Activated T-helper 17 cell treated with anti-CD3 and anti-CD28 coated beads, Interleukin-2, amount 50 U/mL, for 72 hours (primary cell): ENCODE results near the gene GALNT13. TPM values are rescaled to one million over a fixed set of nuclear protein-coding genes. Genes with fewer than 3 reads are reported as not detected.

Source experiments
- ATAC-seq: fragments of 150-1000 bp; cut with Tn5 transposase; replicated peaks from 2 replicates; pipeline ENCODE4 v1.10.0; 2021; ENCODE audit warnings: mild to moderate bottlenecking, moderate library complexity
- H3K27ac Mint-ChIP-seq: one replicate; pipeline ENCODE4 v1.8.0; 2022; ENCODE audit warnings: mixed read lengths
- H3K27me3 Mint-ChIP-seq: one replicate; pipeline ENCODE4 v1.8.0; 2022; ENCODE audit warnings: mixed read lengths
- H3K36me3 Mint-ChIP-seq: one replicate; pipeline ENCODE4 v1.8.0; 2022; ENCODE audit warnings: low read depth, mild to moderate bottlenecking, mixed read lengths
- H3K4me1 Mint-ChIP-seq: one replicate; pipeline ENCODE4 v1.8.0; 2022; ENCODE audit warnings: mixed read lengths
- H3K4me3 Mint-ChIP-seq: one replicate; pipeline ENCODE4 v1.8.0; 2022; ENCODE audit warnings: mild to moderate bottlenecking, mixed read lengths
- H3K9me3 Mint-ChIP-seq: one replicate; pipeline ENCODE4 v1.8.0; 2022; ENCODE audit warnings: mixed read lengths
- total RNA-seq, 2 donors: library from RNA; stranded (reverse); gene quantifications; one replicate each; pipeline ENCODE4 v1.2.3, GENCODE V29; 2022

GALNT13 gene
- total RNA-seq, 2 donors from 2014 or later: not detected

GRCh38 chr2:154194909-154195643, 323.4 kb downstream of the GALNT13 start:
- Mint-ChIP-seq H3K4me3 (no peak overlapping the region), H3K27ac (no peak overlapping the region), H3K27me3 (no peaks in the 10 kb centered on the region), H3K9me3 (peaks cover 4% of the 10 kb centered on the region), H3K36me3 (no peaks in the 10 kb centered on the region), H3K4me1 (no peaks in the 10 kb centered on the region)
- no peak for ATAC-seq

- Mint-ChIP-seq H3K27me3 (no peaks in the 10 kb centered on the region), H3K4me1 (no peaks in the 10 kb centered on the region), H3K4me3 (no peak overlapping the region), H3K27ac (no peak overlapping the region), H3K9me3 (peaks cover 4% of the 10 kb centered on the region), H3K36me3 (no peaks in the 10 kb centered on the region)
- ATAC-seq: no peak
Observed at GRCh38 chr2:154195644-154196195, 324.0 kb downstream of the GALNT13 start.

GRCh38 chr2:154198866-154199265, 327.1 kb downstream of the GALNT13 start:
- H3K36me3 Mint-ChIP-seq: no peaks in the 10 kb centered on the region
- H3K4me3 Mint-ChIP-seq: no peak overlapping the region
- H3K4me1 Mint-ChIP-seq: no peaks in the 10 kb centered on the region
- H3K9me3 Mint-ChIP-seq: peaks cover 7% of the 10 kb centered on the region
- no peak for ATAC-seq
- H3K27me3 Mint-ChIP-seq: no peaks in the 10 kb centered on the region
- no peak overlapping the region for H3K27ac Mint-ChIP-seq

GRCh38 chr2:154203206-154203605, 331.5 kb downstream of the GALNT13 start:
- Mint-ChIP-seq H3K27me3 (no peaks in the 10 kb centered on the region), H3K36me3 (no peaks in the 10 kb centered on the region), H3K4me3 (no peak overlapping the region), H3K9me3 (peaks cover 14% of the 10 kb centered on the region), H3K27ac (no peak overlapping the region), H3K4me1 (no peaks in the 10 kb centered on the region)
- no peak for ATAC-seq

GRCh38 chr2:154203902-154204301, 332.2 kb downstream of the GALNT13 start:
- H3K36me3 Mint-ChIP-seq: no peaks in the 10 kb centered on the region
- ATAC-seq: no peak
- peaks cover 14% of the 10 kb centered on the region for H3K9me3 Mint-ChIP-seq
- H3K4me1 Mint-ChIP-seq: no peaks in the 10 kb centered on the region
- H3K4me3 Mint-ChIP-seq: no peak overlapping the region
- H3K27ac Mint-ChIP-seq: no peak overlapping the region
- H3K27me3 Mint-ChIP-seq: no peaks in the 10 kb centered on the region

- Mint-ChIP-seq H3K27ac (no peak overlapping the region), H3K4me1 (no peaks in the 10 kb centered on the region), H3K36me3 (no peaks in the 10 kb centered on the region), H3K9me3 (peaks cover 19% of the 10 kb centered on the region), H3K27me3 (no peaks in the 10 kb centered on the region), H3K4me3 (no peak overlapping the region)
- no peak for ATAC-seq
Observed at GRCh38 chr2:154207288-154208047, 335.7 kb downstream of the GALNT13 start.

GRCh38 chr2:154223726-154224125, 352.0 kb downstream of the GALNT13 start:
- Mint-ChIP-seq H3K4me1 (no peaks in the 10 kb centered on the region), H3K9me3 (peaks cover 16% of the 10 kb centered on the region), H3K27me3 (no peaks in the 10 kb centered on the region), H3K27ac (no peak overlapping the region), H3K36me3 (no peaks in the 10 kb centered on the region), H3K4me3 (no peak overlapping the region)
- ATAC-seq: no peak

GRCh38 chr2:154226931-154227330, 355.2 kb downstream of the GALNT13 start:
- Mint-ChIP-seq H3K27me3 (no peaks in the 10 kb centered on the region), H3K27ac (no peak overlapping the region), H3K36me3 (no peaks in the 10 kb centered on the region), H3K9me3 (peaks cover 24% of the 10 kb centered on the region), H3K4me1 (no peaks in the 10 kb centered on the region), H3K4me3 (no peak overlapping the region)
- ATAC-seq: no peak

- Mint-ChIP-seq H3K36me3 (no peaks in the 10 kb centered on the region), H3K27ac (no peak overlapping the region), H3K9me3 (peaks cover 32% of the 10 kb centered on the region), H3K4me3 (no peak overlapping the region), H3K27me3 (no peaks in the 10 kb centered on the region), H3K4me1 (no peaks in the 10 kb centered on the region)
- no peak for ATAC-seq
Observed at GRCh38 chr2:154228566-154229280, 357.0 kb downstream of the GALNT13 start.

- H3K4me3 Mint-ChIP-seq: no peak overlapping the region
- no peaks in the 10 kb centered on the region for H3K36me3 Mint-ChIP-seq
- no peaks in the 10 kb centered on the region for H3K27me3 Mint-ChIP-seq
- H3K9me3 Mint-ChIP-seq: peaks cover 29% of the 10 kb centered on the region
- ATAC-seq: no peak
- H3K4me1 Mint-ChIP-seq: no peaks in the 10 kb centered on the region
- no peak overlapping the region for H3K27ac Mint-ChIP-seq
Observed at GRCh38 chr2:154229966-154230365, 358.2 kb downstream of the GALNT13 start.

- Mint-ChIP-seq H3K27ac (no peak overlapping the region), H3K36me3 (no peaks in the 10 kb centered on the region), H3K4me3 (no peak overlapping the region), H3K4me1 (no peaks in the 10 kb centered on the region), H3K27me3 (no peaks in the 10 kb centered on the region), H3K9me3 (peaks cover 25% of the 10 kb centered on the region)
- ATAC-seq: no peak
Observed at GRCh38 chr2:154231021-154231420, 359.3 kb downstream of the GALNT13 start.

- ATAC-seq: no peak
- H3K4me3 Mint-ChIP-seq: no peak overlapping the region
- no peaks in the 10 kb centered on the region for H3K4me1 Mint-ChIP-seq
- peaks cover 22% of the 10 kb centered on the region for H3K9me3 Mint-ChIP-seq
- H3K36me3 Mint-ChIP-seq: no peaks in the 10 kb centered on the region
- H3K27me3 Mint-ChIP-seq: no peaks in the 10 kb centered on the region
- no peak overlapping the region for H3K27ac Mint-ChIP-seq
Observed at GRCh38 chr2:154233231-154233630, 361.5 kb downstream of the GALNT13 start.

- Mint-ChIP-seq H3K4me3 (no peak overlapping the region), H3K9me3 (peaks cover 9% of the 10 kb centered on the region), H3K36me3 (no peaks in the 10 kb centered on the region), H3K27me3 (no peaks in the 10 kb centered on the region), H3K27ac (no peak overlapping the region), H3K4me1 (no peaks in the 10 kb centered on the region)
- ATAC-seq: no peak
Observed at GRCh38 chr2:154238252-154238651, 366.5 kb downstream of the GALNT13 start.

- peaks cover 5% of the 10 kb centered on the region for H3K9me3 Mint-ChIP-seq
- H3K4me3 Mint-ChIP-seq: no peak overlapping the region
- H3K27me3 Mint-ChIP-seq: no peaks in the 10 kb centered on the region
- ATAC-seq: no peak
- H3K36me3 Mint-ChIP-seq: no peaks in the 10 kb centered on the region
- no peaks in the 10 kb centered on the region for H3K4me1 Mint-ChIP-seq
- no peak overlapping the region for H3K27ac Mint-ChIP-seq
Observed at GRCh38 chr2:154240316-154240715, 368.6 kb downstream of the GALNT13 start.
